Calu3 (cell line): ENCODE data around the gene AMY1A. TPM values are rescaled to one million over a fixed set of nuclear protein-coding genes. Genes with fewer than 3 reads are reported as not detected.
"Not testable (repeated sequence)": the region's sequence is repeated elsewhere in the genome, so short reads cannot be mapped to it uniquely, and the experiment has no call there.

Experiments
- BruUV-seq: library from RNA; stranded (reverse); fragments of 400-500 nt; replicated peaks from 2 replicates; lab custom pipeline; 2021; lab: Mats Ljungman, UMichigan
- CTCF ChIA-PET: fragments of 300-600 bp; sonication (Branson Sonifier 250); formaldehyde crosslinking; loops from one replicate; lab custom pipeline; 2022; ENCODE audit warnings: antibody characterized with exemption; lab: Charles Lee
- DNase-seq: peaks from one replicate; pipeline ENCODE4 v3.0.0; 2022
- H3K27ac Mint-ChIP-seq: one replicate; pipeline ENCODE4 v1.8.0; 2022; ENCODE audit warnings: mixed read lengths; ENCODE audit not compliant: unreplicated experiment
- H3K27me3 Mint-ChIP-seq: one replicate; pipeline ENCODE4 v1.8.0; 2022; ENCODE audit warnings: mixed read lengths; ENCODE audit not compliant: unreplicated experiment
- H3K36me3 Mint-ChIP-seq: one replicate; pipeline ENCODE4 v1.8.0; 2022; ENCODE audit warnings: mild to moderate bottlenecking, moderate library complexity, mixed read lengths; ENCODE audit not compliant: insufficient read depth, unreplicated experiment
- H3K4me1 Mint-ChIP-seq: one replicate; pipeline ENCODE4 v1.8.0; 2022; ENCODE audit warnings: mild to moderate bottlenecking, low read depth, mixed read lengths; ENCODE audit not compliant: unreplicated experiment
- H3K4me3 Mint-ChIP-seq: one replicate; pipeline ENCODE4 v1.8.0; 2022; ENCODE audit warnings: mild to moderate bottlenecking, low read depth, moderate library complexity, mixed read lengths; ENCODE audit not compliant: unreplicated experiment
- H3K9me3 Mint-ChIP-seq: one replicate; pipeline ENCODE4 v1.8.0; 2022; ENCODE audit warnings: low read depth, mixed read lengths; ENCODE audit not compliant: unreplicated experiment
- intact Hi-C: fragments of 100-400 bp; cut with micrococcal nuclease; formaldehyde crosslinking; loops from one replicate; pipeline ENCODE4 v1.10.0; 2022; ENCODE audit not compliant: unreplicated experiment
- total RNA-seq: library from RNA; stranded (reverse); gene quantifications from 2 replicates; pipeline ENCODE4 v1.2.3, GENCODE V29; 2022

The AMY1A gene
- total RNA-seq, 1 experiment from 2014 or later, result not detected

- H3K27ac Mint-ChIP-seq, intact Hi-C loops, H3K4me1 Mint-ChIP-seq, H3K4me3 Mint-ChIP-seq, BruUV-seq, H3K27me3 Mint-ChIP-seq, H3K9me3 Mint-ChIP-seq, CTCF ChIA-PET, DNase-seq, H3K36me3 Mint-ChIP-seq: not testable (repeated sequence)
These were observed 20.8 kb downstream of the AMY1A start for GRCh38 chr1:103676335-103676734.

GRCh38 chr1:103696110-103696509 is 40.5 kb downstream of the AMY1A start, which contains the start of gene AMY1B:
AMY1B (minus strand) TSS chr1:103696210; CDS start chr1:103695639, 571 bp downstream.
- H3K4me1 Mint-ChIP-seq, H3K27me3 Mint-ChIP-seq, intact Hi-C loops, H3K9me3 Mint-ChIP-seq, H3K36me3 Mint-ChIP-seq, DNase-seq, CTCF ChIA-PET, H3K4me3 Mint-ChIP-seq, H3K27ac Mint-ChIP-seq, BruUV-seq: not testable (repeated sequence)

GRCh38 chr1:103697430-103697829 is 41.9 kb downstream of the AMY1A start:
- H3K4me3 Mint-ChIP-seq, BruUV-seq, H3K27ac Mint-ChIP-seq, H3K4me1 Mint-ChIP-seq, DNase-seq, H3K27me3 Mint-ChIP-seq, H3K36me3 Mint-ChIP-seq, intact Hi-C loops, H3K9me3 Mint-ChIP-seq, CTCF ChIA-PET: not testable (repeated sequence)

GRCh38 chr1:103700669-103701068 is 45.1 kb downstream of the AMY1A start:
- intact Hi-C loops, H3K36me3 Mint-ChIP-seq, DNase-seq, H3K4me3 Mint-ChIP-seq, H3K27ac Mint-ChIP-seq, H3K9me3 Mint-ChIP-seq, BruUV-seq, H3K27me3 Mint-ChIP-seq, CTCF ChIA-PET, H3K4me1 Mint-ChIP-seq: not testable (repeated sequence)

GRCh38 chr1:103701256-103701655 is 45.7 kb downstream of the AMY1A start:
- H3K4me3 Mint-ChIP-seq, intact Hi-C loops, H3K9me3 Mint-ChIP-seq, CTCF ChIA-PET, H3K36me3 Mint-ChIP-seq, H3K27ac Mint-ChIP-seq, DNase-seq, H3K4me1 Mint-ChIP-seq, H3K27me3 Mint-ChIP-seq, BruUV-seq: not testable (repeated sequence)

GRCh38 chr1:103707670-103708069 is 52.1 kb downstream of the AMY1A start:
- H3K9me3 Mint-ChIP-seq, H3K4me3 Mint-ChIP-seq, H3K27ac Mint-ChIP-seq, BruUV-seq, H3K4me1 Mint-ChIP-seq, H3K36me3 Mint-ChIP-seq, intact Hi-C loops, H3K27me3 Mint-ChIP-seq, CTCF ChIA-PET, DNase-seq: not testable (repeated sequence)

GRCh38 chr1:103710381-103710780 is 54.8 kb downstream of the AMY1A start:
- BruUV-seq, intact Hi-C loops, H3K9me3 Mint-ChIP-seq, H3K4me3 Mint-ChIP-seq, H3K27me3 Mint-ChIP-seq, DNase-seq, H3K27ac Mint-ChIP-seq, H3K36me3 Mint-ChIP-seq, H3K4me1 Mint-ChIP-seq, CTCF ChIA-PET: not testable (repeated sequence)

Other genes with a start within 250 kb of the AMY1A start
- gene RNPC3, start 130.1 kb upstream of the AMY1A start, total RNA-seq, result 15.7 and 21.0 TPM in 2 replicates
- 9.4 and 16.3 TPM in 2 replicates for gene AMY2B, start 84.2 kb upstream of the AMY1A start, total RNA-seq
- gene AMY2A, start 38.3 kb upstream of the AMY1A start, total RNA-seq, result not detected in 2 replicates
- not detected in 2 replicates for gene AMY1B, start 40.5 kb downstream of the AMY1A start, total RNA-seq
- gene AMY1C, start 94.1 kb downstream of the AMY1A start, total RNA-seq, result not detected in 2 replicates